ENCODE measurements around the gene SLC9A9.

GRCh38 chr3:143881095-143881494, 32.8 kb upstream of the SLC9A9 start:
- TF ChIP-seq EZH2 (IDR thresholded peaks at IDR 0.05; ENCODE audit: borderline replicate concordance, low read depth, low read length) (no peak), CTCF (IDR thresholded peaks at IDR 0.05 in 2 of 3, conservative IDR thresholded peaks at IDR 0.05 in 1 of 3; ENCODE audit: insufficient read depth in 2 of 3, low read depth in 1 of 3, low read length in 3 of 3) (no peak), RFX1 (IDR thresholded peaks at IDR 0.05) (no peak), PHB (CRISPR knock-in tag; IDR thresholded peaks at IDR 0.05) (no peak), RBM22 (IDR thresholded peaks at IDR 0.05; ENCODE audit: low read depth, low read length, poor library complexity, severe bottlenecking) (no peak), RBBP5 (IDR thresholded peaks at IDR 0.05; ENCODE audit: borderline replicate concordance, insufficient read depth, low read length, poor library complexity, severe bottlenecking) (no peak), CSDE1 (IDR thresholded peaks at IDR 0.05) (no peak), ZNF707 (CRISPR knock-in tag; conservative IDR thresholded peaks at IDR 0.05) (no peak), KDM1A (IDR thresholded peaks at IDR 0.05) (no peak), ZFPM2 (CRISPR knock-in tag; IDR thresholded peaks at IDR 0.05) (no peak), ZNF165 (CRISPR knock-in tag; IDR thresholded peaks at IDR 0.05; ENCODE audit: borderline replicate concordance) (no peak)
